Activated CD8-positive, alpha-beta T cell treated with anti-CD3 and anti-CD28 coated beads, Interleukin-2, amount 10 ng/mL, durations not matched to agents 7 days and 5 days (primary cell): ENCODE measurements around the gene RPH3AL. TPM values are rescaled to one million over a fixed set of nuclear protein-coding genes. Genes with fewer than 3 reads are reported as not detected.

Experiments
- ATAC-seq: fragments of 150-1000 bp; cut with Tn5 transposase; one replicate; pipeline ENCODE4 v1.10.0; 2021; ENCODE audit warnings: moderate library complexity
- CTCF ChIA-PET: fragments of 350-600 bp; sonication (Branson Sonifier 250); formaldehyde crosslinking; loops from one replicate; lab custom pipeline; 2021; ENCODE audit warnings: antibody characterized with exemption; lab: Charles Lee
- POLR2A ChIA-PET: fragments of 350-600 bp; sonication (Branson Sonifier 250); formaldehyde crosslinking; loops from one replicate; lab custom pipeline; 2021; ENCODE audit warnings: antibody characterized with exemption; lab: Charles Lee
- DNase-seq: peaks from one replicate; pipeline ENCODE4 v3.0.0-alpha.2; 2020
- H3K27ac Mint-ChIP-seq: one replicate; pipeline ENCODE4 v1.8.0; 2021; ENCODE audit warnings: mild to moderate bottlenecking, mixed read lengths
- H3K27me3 Mint-ChIP-seq: one replicate; pipeline ENCODE4 v1.8.0; 2021; ENCODE audit warnings: low read depth, mixed read lengths
- H3K36me3 Mint-ChIP-seq: one replicate; pipeline ENCODE4 v1.8.0; 2021; ENCODE audit warnings: low read depth, mixed read lengths
- H3K4me1 Mint-ChIP-seq: one replicate; pipeline ENCODE4 v1.8.0; 2021; ENCODE audit warnings: low read depth, mixed read lengths
- H3K4me3 Mint-ChIP-seq: one replicate; pipeline ENCODE4 v1.8.0; 2021; ENCODE audit warnings: mild to moderate bottlenecking, mixed read lengths
- H3K9me3 Mint-ChIP-seq: one replicate; pipeline ENCODE4 v1.8.0; 2022; ENCODE audit warnings: mixed read lengths; ENCODE audit not compliant: insufficient read depth
- total RNA-seq, 2 experiments: library from RNA; stranded (reverse); gene quantifications; one replicate each; pipeline ENCODE4 v1.2.3, GENCODE V29; 2021

RPH3AL gene
- total RNA-seq, 2 experiments from 2014 or later = 2.5 to 3.8 TPM

- H3K27me3 Mint-ChIP-seq = no peaks in the 10 kb centered on the region
- DNase-seq (no peak), ATAC-seq (no peak)
- no peak overlapping the region for H3K27ac Mint-ChIP-seq
- no peak overlapping the region for H3K4me3 Mint-ChIP-seq
- H3K36me3 Mint-ChIP-seq = no peaks in the 10 kb centered on the region
- ChIA-PET CTCF (no interaction called here), POLR2A (no interaction called here)
- H3K4me1 Mint-ChIP-seq = no peaks in the 10 kb centered on the region
- H3K9me3 Mint-ChIP-seq = no peaks in the 10 kb centered on the region
Observed at GRCh38 chr17:283911-284675, 68.5 kb downstream of the RPH3AL start.

DNA sequence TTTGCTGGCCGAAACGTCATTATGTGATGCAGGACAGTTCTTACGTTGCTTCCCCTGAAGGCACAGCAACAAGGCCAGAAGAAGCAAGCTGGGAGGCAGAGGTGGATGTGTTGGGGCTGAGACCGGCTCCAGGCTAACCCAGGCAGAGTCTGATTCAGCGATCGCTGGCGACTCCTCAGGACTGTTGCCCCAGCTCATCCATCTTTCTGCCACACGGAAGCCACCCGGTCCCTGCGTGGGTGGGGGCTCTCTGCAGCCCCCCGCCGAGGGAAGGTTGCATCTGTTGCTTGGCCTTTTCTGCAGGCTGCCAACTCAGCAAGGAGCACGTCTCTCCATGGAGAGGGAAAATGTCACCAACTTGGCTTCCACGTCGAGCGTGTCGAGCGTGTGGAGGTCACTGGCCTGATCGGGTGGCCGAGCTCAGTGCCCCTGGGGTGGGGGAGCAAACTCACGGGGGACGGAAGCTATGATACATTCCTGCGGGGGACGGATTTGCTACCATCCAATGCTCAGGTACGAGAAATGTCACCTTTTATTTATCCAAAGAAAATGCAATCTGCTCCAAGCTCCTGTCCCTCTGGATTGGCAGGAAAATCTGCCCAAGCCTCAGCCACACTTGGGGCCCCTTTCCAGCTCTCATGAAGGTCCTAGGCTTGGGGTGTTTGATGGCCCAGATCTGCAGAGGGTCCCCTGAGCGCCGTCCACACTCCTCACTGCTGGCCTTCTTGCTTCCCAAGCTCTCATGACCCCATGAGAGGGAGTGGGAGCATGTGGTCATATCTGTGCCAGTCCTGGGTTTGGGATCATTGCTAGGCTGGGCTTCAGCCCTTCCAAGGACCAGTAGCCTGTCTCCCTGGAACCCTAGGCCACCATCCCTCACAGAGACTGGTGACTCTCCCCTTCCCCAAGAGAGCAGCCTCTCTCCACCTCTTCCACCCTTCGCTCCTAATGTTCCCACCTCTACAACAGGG lies 69.4 kb downstream of the RPH3AL start:
- POLR2A ChIA-PET = no interaction called here
- no peaks in the 10 kb centered on the region for H3K36me3 Mint-ChIP-seq
- CTCF ChIA-PET = no interaction called here
- no peaks in the 10 kb centered on the region for H3K27me3 Mint-ChIP-seq
- no peak for DNase-seq
- H3K4me3 Mint-ChIP-seq = no peak overlapping the region
- H3K9me3 Mint-ChIP-seq = no peaks in the 10 kb centered on the region
- no peaks in the 10 kb centered on the region for H3K4me1 Mint-ChIP-seq
- ATAC-seq = no peak
- no peak overlapping the region for H3K27ac Mint-ChIP-seq

GRCh38 chr17:282000-282911 lies 70.4 kb downstream of the RPH3AL start:
- DNase-seq (no peak), ATAC-seq (no peak)
- no peak overlapping the region for H3K4me3 Mint-ChIP-seq
- no peaks in the 10 kb centered on the region for H3K36me3 Mint-ChIP-seq
- no peak overlapping the region for H3K27ac Mint-ChIP-seq
- H3K27me3 Mint-ChIP-seq = no peaks in the 10 kb centered on the region
- H3K4me1 Mint-ChIP-seq = no peaks in the 10 kb centered on the region
- CTCF ChIA-PET = no interaction called here
- no peaks in the 10 kb centered on the region for H3K9me3 Mint-ChIP-seq
- POLR2A ChIA-PET = no interaction called here

DNA sequence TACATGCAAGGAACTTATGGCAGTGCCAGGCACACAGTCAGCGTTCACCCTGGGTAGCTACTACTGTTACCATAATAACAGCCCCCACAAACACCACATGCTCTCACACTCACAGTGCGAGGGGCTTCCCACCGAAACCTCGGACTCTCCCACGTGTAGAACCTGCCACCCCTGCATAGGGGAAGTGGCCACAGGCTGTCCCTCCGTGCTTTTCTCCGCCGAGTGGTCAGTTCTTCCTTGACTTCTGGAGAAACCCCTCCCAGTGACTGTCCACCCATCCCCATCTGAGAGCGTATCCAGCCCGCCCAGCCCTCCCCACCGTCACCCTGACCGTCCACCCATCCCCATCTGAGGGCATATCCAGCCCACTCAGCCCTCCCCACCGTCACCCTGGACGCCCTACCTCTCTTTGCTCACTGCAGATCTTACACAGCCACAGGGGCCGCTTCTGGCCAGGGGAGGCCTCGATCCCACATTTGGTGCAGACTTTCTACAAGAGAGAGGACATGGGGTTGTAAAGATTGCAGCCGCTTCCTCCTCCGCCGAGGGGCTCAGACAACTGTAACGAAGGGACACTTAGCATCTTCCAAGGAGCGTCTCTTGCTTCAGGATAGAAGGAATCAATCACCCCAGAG lies 71.1 kb downstream of the RPH3AL start:
- Mint-ChIP-seq H3K27ac (no peak overlapping the region), H3K36me3 (no peaks in the 10 kb centered on the region), H3K4me1 (no peaks in the 10 kb centered on the region), H3K4me3 (no peak overlapping the region), H3K9me3 (no peaks in the 10 kb centered on the region), H3K27me3 (no peaks in the 10 kb centered on the region)
- ChIA-PET CTCF (no interaction called here), POLR2A (no interaction called here)
- ATAC-seq (no peak), DNase-seq (no peak)

- Mint-ChIP-seq H3K9me3 (no peaks in the 10 kb centered on the region), H3K4me3 (no peak overlapping the region), H3K4me1 (no peaks in the 10 kb centered on the region), H3K27ac (no peak overlapping the region), H3K36me3 (no peaks in the 10 kb centered on the region), H3K27me3 (no peaks in the 10 kb centered on the region)
- CTCF ChIA-PET = no interaction called here
- DNase-seq (no peak), ATAC-seq (no peak)
- POLR2A ChIA-PET = no interaction called here
Observed at GRCh38 chr17:280901-281300, 71.7 kb downstream of the RPH3AL start.

- ATAC-seq (no peak), DNase-seq (no peak)
- no peaks in the 10 kb centered on the region for H3K9me3 Mint-ChIP-seq
- H3K4me1 Mint-ChIP-seq = no peaks in the 10 kb centered on the region
- no peak overlapping the region for H3K27ac Mint-ChIP-seq
- POLR2A ChIA-PET = no interaction called here
- H3K36me3 Mint-ChIP-seq = no peaks in the 10 kb centered on the region
- CTCF ChIA-PET = no interaction called here
- H3K27me3 Mint-ChIP-seq = no peaks in the 10 kb centered on the region
- no peak overlapping the region for H3K4me3 Mint-ChIP-seq
Observed at GRCh38 chr17:280216-280615, 72.4 kb downstream of the RPH3AL start.

DNA sequence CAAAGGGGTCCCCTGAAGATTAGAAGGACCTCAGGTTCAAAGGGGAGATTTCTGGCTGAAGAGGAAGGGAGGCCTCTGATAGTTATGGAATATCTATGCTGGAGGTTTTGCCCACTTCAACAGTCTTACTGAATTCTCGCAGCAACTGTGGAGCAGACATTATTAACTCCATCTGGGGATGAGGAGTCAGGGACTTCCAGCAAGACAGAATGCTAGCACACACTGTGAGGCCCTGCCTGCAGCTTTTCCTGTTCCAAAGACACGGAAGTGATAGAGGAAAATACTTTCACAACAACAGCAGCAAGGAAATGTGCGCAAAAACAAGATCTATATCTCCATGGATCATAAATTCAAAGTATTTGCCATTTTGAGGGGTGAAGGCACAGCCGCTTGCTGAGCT lies 72.8 kb downstream of the RPH3AL start:
- Mint-ChIP-seq H3K4me3 (no peak overlapping the region), H3K27ac (no peak overlapping the region), H3K36me3 (no peaks in the 10 kb centered on the region), H3K9me3 (no peaks in the 10 kb centered on the region), H3K4me1 (no peaks in the 10 kb centered on the region), H3K27me3 (no peaks in the 10 kb centered on the region)
- ATAC-seq (no peak), DNase-seq (no peak)
- POLR2A ChIA-PET = no interaction called here
- CTCF ChIA-PET = no interaction called here

DNA sequence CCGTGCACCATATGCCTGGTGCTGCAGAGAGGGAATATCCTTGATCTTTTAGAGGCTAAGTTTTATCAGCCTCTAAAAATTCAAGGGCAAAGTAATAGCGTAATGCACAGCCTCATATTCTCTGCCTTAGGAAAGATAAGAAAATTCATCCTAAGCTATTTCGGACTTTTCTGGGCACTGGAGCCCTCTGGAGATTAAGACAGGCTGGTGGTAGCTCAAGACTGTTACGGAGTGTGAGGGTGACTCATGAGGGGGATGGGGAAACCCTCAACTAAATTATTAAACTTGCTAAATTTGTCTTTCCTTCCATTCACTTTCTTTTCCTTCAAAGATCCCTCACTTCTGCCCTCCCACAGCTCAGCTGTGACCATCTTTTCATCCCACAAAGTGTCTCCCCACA lies 73.3 kb downstream of the RPH3AL start:
- ATAC-seq = no peak
- no peaks in the 10 kb centered on the region for H3K9me3 Mint-ChIP-seq
- H3K27ac Mint-ChIP-seq = no peak overlapping the region
- no peaks in the 10 kb centered on the region for H3K36me3 Mint-ChIP-seq
- DNase-seq = no peak
- H3K4me3 Mint-ChIP-seq = no peak overlapping the region
- ChIA-PET CTCF (no interaction called here), POLR2A (no interaction called here)
- no peaks in the 10 kb centered on the region for H3K27me3 Mint-ChIP-seq
- H3K4me1 Mint-ChIP-seq = no peaks in the 10 kb centered on the region

DNA sequence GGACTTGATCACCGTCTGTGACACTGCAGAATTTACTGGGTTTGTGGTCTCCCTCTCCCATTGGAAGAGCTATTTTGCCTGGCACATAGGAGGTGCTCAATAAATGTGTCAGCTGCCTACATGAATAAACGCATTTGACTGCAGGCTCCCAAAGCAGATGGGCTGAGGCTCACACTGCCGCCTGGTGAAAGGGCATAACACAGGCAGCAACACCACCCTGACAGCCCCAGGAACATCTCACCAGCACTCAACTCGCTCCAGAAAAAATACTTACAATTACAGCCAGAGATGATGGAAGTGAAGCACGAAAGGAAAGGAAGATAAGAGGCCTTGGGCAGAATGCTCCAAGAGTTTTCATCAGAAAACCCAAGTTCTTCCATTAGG lies 73.9 kb downstream of the RPH3AL start:
- Mint-ChIP-seq H3K4me1 (no peaks in the 10 kb centered on the region), H3K36me3 (no peaks in the 10 kb centered on the region), H3K27me3 (no peaks in the 10 kb centered on the region), H3K9me3 (no peaks in the 10 kb centered on the region), H3K4me3 (no peak overlapping the region), H3K27ac (no peak overlapping the region)
- CTCF ChIA-PET = no interaction called here
- ATAC-seq = no peak
- POLR2A ChIA-PET = no interaction called here
- no peak for DNase-seq

- no peaks in the 10 kb centered on the region for H3K4me1 Mint-ChIP-seq
- no peak for ATAC-seq
- POLR2A ChIA-PET = no interaction called here
- CTCF ChIA-PET = no interaction called here
- no peak overlapping the region for H3K4me3 Mint-ChIP-seq
- no peaks in the 10 kb centered on the region for H3K9me3 Mint-ChIP-seq
- no peaks in the 10 kb centered on the region for H3K27me3 Mint-ChIP-seq
- DNase-seq = no peak
- no peak overlapping the region for H3K27ac Mint-ChIP-seq
- H3K36me3 Mint-ChIP-seq = no peaks in the 10 kb centered on the region
Observed at GRCh38 chr17:278055-278675, 74.4 kb downstream of the RPH3AL start.

GRCh38 chr17:274902-275301 lies 77.7 kb downstream of the RPH3AL start:
- ChIA-PET CTCF (no interaction called here), POLR2A (no interaction called here)
- no peak overlapping the region for H3K4me3 Mint-ChIP-seq
- DNase-seq (no peak), ATAC-seq (no peak)
- no peaks in the 10 kb centered on the region for H3K9me3 Mint-ChIP-seq
- no peaks in the 10 kb centered on the region for H3K4me1 Mint-ChIP-seq
- H3K27me3 Mint-ChIP-seq = no peaks in the 10 kb centered on the region
- H3K36me3 Mint-ChIP-seq = no peaks in the 10 kb centered on the region
- H3K27ac Mint-ChIP-seq = no peak overlapping the region
